Transverse colon (tissue), 4 donors: ENCODE measurements around the gene PRPF8.

Experiments
- EP300 ChIP-seq: sonication (generic); formaldehyde crosslinking; IDR thresholded peaks from one replicate; pipeline ENCODE4 v1.6.1; 2017; ENCODE audit warnings: antibody characterized with exemption, low read depth
- POLR2A ChIP-seq: fragments of 450-650 bp; IDR thresholded peaks from one replicate; pipeline ENCODE4 v1.6.1; 2016; ENCODE audit warnings: antibody characterized with exemption, mild to moderate bottlenecking, moderate library complexity
- POLR2AphosphoS5 ChIP-seq, 3 donors: sonication (generic); formaldehyde crosslinking; IDR thresholded peaks; one replicate each; pipeline ENCODE4 v1.6.1; 2016; ENCODE audit warnings: antibody characterized with exemption in 3 of 3
- TF ChIP-seq, protein P1 (sequence below), 5 experiments: fragments of 200-600 bp in 3 of 5; fragments of 450-650 bp in 2 of 5; sonication (generic) in 3 of 5; IDR thresholded peaks; 1 replicate in 2 of 5; 2 replicates in 3 of 5; pipeline ENCODE4 v1.5.1; 2016 to 2017; ENCODE audit warnings: antibody characterized with exemption in 5 of 5, inconsistent platforms in 3 of 5, mild to moderate bottlenecking in 2 of 5, moderate library complexity in 1 of 5

DNA sequence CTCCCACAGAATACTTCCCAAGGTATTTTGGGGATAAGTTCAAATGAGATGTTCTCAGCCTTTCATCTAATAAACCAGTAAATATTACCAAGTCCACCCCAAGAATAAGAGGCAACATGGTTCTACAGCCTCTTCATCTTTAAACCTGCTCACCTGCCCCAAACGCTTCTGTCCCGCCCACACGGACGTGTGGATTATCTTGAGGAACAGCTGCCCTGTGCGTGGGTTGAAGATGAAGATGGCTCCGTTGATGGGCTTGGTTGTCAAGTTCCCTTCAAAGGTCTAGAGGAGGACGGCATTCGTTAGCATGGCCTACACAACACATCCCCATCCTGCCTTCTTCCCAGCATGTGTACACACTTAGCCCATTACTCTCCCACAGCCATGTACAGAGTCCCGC lies 26.6 kb downstream of the PRPF8 start:
- TF ChIP-seq POLR2A, result no peak
- TF ChIP-seq, protein P1, sequence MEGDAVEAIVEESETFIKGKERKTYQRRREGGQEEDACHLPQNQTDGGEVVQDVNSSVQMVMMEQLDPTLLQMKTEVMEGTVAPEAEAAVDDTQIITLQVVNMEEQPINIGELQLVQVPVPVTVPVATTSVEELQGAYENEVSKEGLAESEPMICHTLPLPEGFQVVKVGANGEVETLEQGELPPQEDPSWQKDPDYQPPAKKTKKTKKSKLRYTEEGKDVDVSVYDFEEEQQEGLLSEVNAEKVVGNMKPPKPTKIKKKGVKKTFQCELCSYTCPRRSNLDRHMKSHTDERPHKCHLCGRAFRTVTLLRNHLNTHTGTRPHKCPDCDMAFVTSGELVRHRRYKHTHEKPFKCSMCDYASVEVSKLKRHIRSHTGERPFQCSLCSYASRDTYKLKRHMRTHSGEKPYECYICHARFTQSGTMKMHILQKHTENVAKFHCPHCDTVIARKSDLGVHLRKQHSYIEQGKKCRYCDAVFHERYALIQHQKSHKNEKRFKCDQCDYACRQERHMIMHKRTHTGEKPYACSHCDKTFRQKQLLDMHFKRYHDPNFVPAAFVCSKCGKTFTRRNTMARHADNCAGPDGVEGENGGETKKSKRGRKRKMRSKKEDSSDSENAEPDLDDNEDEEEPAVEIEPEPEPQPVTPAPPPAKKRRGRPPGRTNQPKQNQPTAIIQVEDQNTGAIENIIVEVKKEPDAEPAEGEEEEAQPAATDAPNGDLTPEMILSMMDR (IDR thresholded peaks at IDR 0.05), result no peak
- TF ChIP-seq POLR2AphosphoS5 (IDR thresholded peaks at IDR 0.05), result no peak
- no peak for TF ChIP-seq EP300
